Lower leg skin (tissue), 4 donors: ENCODE measurements around the gene ACSF3. TPM values are rescaled to one million over a fixed set of nuclear protein-coding genes. Genes with fewer than 3 reads are reported as not detected.

Source experiments
- DNase-seq, 2 donors: peaks; one replicate each; pipeline ENCODE4 v3.0.0-alpha.2; 2019; ENCODE audit warnings: low spot score in 2 of 2
- H3K4me3 ChIP-seq: fragments of 200-600 bp; sonication (generic); 2 replicates; pipeline ENCODE4 v1.5.1; 2017; ENCODE audit warnings: mild to moderate bottlenecking, low read depth; ENCODE audit not compliant: poor library complexity, severe bottlenecking
- CTCF ChIP-seq, 3 donors: fragments of 450-650 bp; IDR thresholded peaks; one replicate each; pipeline ENCODE4 v1.5.1; 2016; ENCODE audit warnings: antibody characterized with exemption in 3 of 3, mild to moderate bottlenecking in 3 of 3, moderate library complexity in 2 of 3
- POLR2A ChIP-seq, 2 donors: fragments of 450-650 bp; IDR thresholded peaks; one replicate each; pipeline ENCODE4 v1.6.1; 2016 to 2017; ENCODE audit warnings: antibody characterized with exemption in 2 of 2, mild to moderate bottlenecking in 1 of 2, moderate library complexity in 1 of 2
- WGBS, 2 donors: methylation state at CpG; one replicate each; pipeline ENCODE4 v1.1.5; 2018; 5-methylcytosine and 5-hydroxymethylcytosine counted together
- intact Hi-C: fragments of 100-400 bp; cut with DNase I; formaldehyde crosslinking; loops from one replicate; pipeline ENCODE4 v1.15.0; 2023; ENCODE audit warnings: low total_unique reads
- total RNA-seq, 4 donors: library from RNA; depleted of rRNA; stranded (reverse); fragments of >200 nt; gene quantifications; one replicate each; pipeline ENCODE4 v1.1.0, GENCODE V29; 2016

ACSF3 gene
- total RNA-seq, 4 donors from 2014 or later: 22.7 to 42.3 (median 34.4) TPM

- TF ChIP-seq CTCF (IDR thresholded peaks at IDR 0.05): no peak
- no peak for TF ChIP-seq POLR2A (IDR thresholded peaks at IDR 0.05)
- DNase-seq: no peak
- no peak overlapping the region for H3K4me3 ChIP-seq
Observed at GRCh38 chr16:89114159-89114981, 20.7 kb downstream of the ACSF3 start.

GRCh38 chr16:89115216-89115861 is 21.7 kb downstream of the ACSF3 start:
- intact Hi-C loops: no loop called here
- WGBS, 2 donors: 57 to 65% methylated on average over 25 of the region's 25 CpGs
- TF ChIP-seq POLR2A (IDR thresholded peaks at IDR 0.05) (no peak), CTCF (IDR thresholded peaks at IDR 0.05) (no peak)
- peak; percentile 73 to 92 for DNase-seq
- H3K4me3 ChIP-seq: no peak overlapping the region

More at GRCh38 chr16:89114159-89114981, 20.7 kb downstream of the ACSF3 start:
- intact Hi-C loops: no loop called here
- WGBS, 2 donors: 78 to 85% methylated on average over 33 of the region's 33 CpGs

- TF ChIP-seq CTCF (IDR thresholded peaks at IDR 0.05) (no peak), POLR2A (IDR thresholded peaks at IDR 0.05) (no peak)
- 90 to 92% methylated on average over 29 of the region's 29 CpGs for WGBS, 2 donors
- DNase-seq: no peak
- intact Hi-C loops: no loop called here
- no peak overlapping the region for H3K4me3 ChIP-seq
Observed at GRCh38 chr16:89116341-89117226, 22.9 kb downstream of the ACSF3 start.

GRCh38 chr16:89117227-89117974 is 23.7 kb downstream of the ACSF3 start:
- intact Hi-C loops: no loop called here
- DNase-seq: no peak
- H3K4me3 ChIP-seq: no peak overlapping the region
- 95 to 97% methylated on average over 27 of the region's 27 CpGs for WGBS, 2 donors
- TF ChIP-seq POLR2A (IDR thresholded peaks at IDR 0.05): no peak
- no peak for TF ChIP-seq CTCF (IDR thresholded peaks at IDR 0.05)

GRCh38 chr16:89117975-89118289 is 24.3 kb downstream of the ACSF3 start:
- H3K4me3 ChIP-seq: no peak overlapping the region
- DNase-seq: no peak
- TF ChIP-seq CTCF (IDR thresholded peaks at IDR 0.05): no peak
- TF ChIP-seq POLR2A (IDR thresholded peaks at IDR 0.05): no peak
- intact Hi-C loops: no loop called here
- WGBS, 2 donors: 77 to 86% methylated on average over 19 of the region's 19 CpGs
